ENCODE measurements around the gene PARP8. TPM values are rescaled to one million over a fixed set of nuclear protein-coding genes. Genes with fewer than 3 reads are reported as not detected.

PARP8 gene
- total RNA-seq, 2 donors from 2014 or later: 5.4 to 6.7 TPM

- Histone ChIP-seq H3K9ac (ENCODE audit: low read depth in 2 of 2, low read length in 2 of 2) (no peak overlapping the region), H3K27me3 (no peaks in the 10 kb centered on the region), H3K4me1 (no peaks in the 10 kb centered on the region), H3K4me3 (no peak overlapping the region), H3K27ac (no peak overlapping the region), H3K36me3 (no peaks in the 10 kb centered on the region), H3K9me3 (no peaks in the 10 kb centered on the region)
- no peak for DNase-seq
- intact Hi-C loops (cut with DNase I): no loop called here
- TF ChIP-seq CTCF (IDR thresholded peaks at IDR 0.05): no peak
Observed at GRCh38 chr5:50873595-50874277, 207.3 kb downstream of the PARP8 start.

- H3K9me3 ChIP-seq: no peaks in the 10 kb centered on the region
- H3K36me3 ChIP-seq: no peaks in the 10 kb centered on the region
- H3K27ac ChIP-seq: no peak overlapping the region
- no peaks in the 10 kb centered on the region for H3K27me3 ChIP-seq
- no peak for DNase-seq
- no peak overlapping the region for H3K4me3 ChIP-seq
- H3K4me1 ChIP-seq: no peaks in the 10 kb centered on the region
- TF ChIP-seq CTCF (IDR thresholded peaks at IDR 0.05): no peak
- no peak overlapping the region for H3K9ac ChIP-seq (ENCODE audit: low read depth in 2 of 2, low read length in 2 of 2)
- intact Hi-C loops (cut with DNase I): no loop called here
Observed at GRCh38 chr5:50874306-50875001, 208.0 kb downstream of the PARP8 start.

GRCh38 chr5:50875002-50875344, 208.5 kb downstream of the PARP8 start:
- Histone ChIP-seq H3K9ac (ENCODE audit: low read depth in 2 of 2, low read length in 2 of 2) (no peak overlapping the region), H3K4me3 (no peak overlapping the region), H3K9me3 (no peaks in the 10 kb centered on the region), H3K4me1 (no peaks in the 10 kb centered on the region), H3K27ac (no peak overlapping the region), H3K36me3 (no peaks in the 10 kb centered on the region), H3K27me3 (no peaks in the 10 kb centered on the region)
- intact Hi-C loops (cut with DNase I): no loop called here
- no peak for TF ChIP-seq CTCF (IDR thresholded peaks at IDR 0.05)
- DNase-seq: no peak

GRCh38 chr5:50878470-50878869, 212.0 kb downstream of the PARP8 start:
- Histone ChIP-seq H3K36me3 (no peaks in the 10 kb centered on the region), H3K9ac (ENCODE audit: low read depth in 2 of 2, low read length in 2 of 2) (no peak overlapping the region), H3K27me3 (no peaks in the 10 kb centered on the region), H3K9me3 (no peaks in the 10 kb centered on the region), H3K4me1 (no peaks in the 10 kb centered on the region), H3K4me3 (no peak overlapping the region), H3K27ac (no peak overlapping the region)
- intact Hi-C loops (cut with DNase I): no loop called here
- no peak for TF ChIP-seq CTCF (IDR thresholded peaks at IDR 0.05)
- DNase-seq: no peak

- H3K27me3 ChIP-seq: no peaks in the 10 kb centered on the region
- intact Hi-C loops (cut with DNase I): no loop called here
- no peaks in the 10 kb centered on the region for H3K36me3 ChIP-seq
- no peaks in the 10 kb centered on the region for H3K4me1 ChIP-seq
- no peaks in the 10 kb centered on the region for H3K9me3 ChIP-seq
- no peak for DNase-seq
- H3K4me3 ChIP-seq: no peak overlapping the region
- H3K9ac ChIP-seq (ENCODE audit: low read depth in 2 of 2, low read length in 2 of 2): no peak overlapping the region
- no peak for TF ChIP-seq CTCF (IDR thresholded peaks at IDR 0.05)
- no peak overlapping the region for H3K27ac ChIP-seq
Observed at GRCh38 chr5:50881407-50881806, 215.0 kb downstream of the PARP8 start.

All from colonic mucosa (tissue), 4 donors.